IPS-18a (cell line): ENCODE results near the gene CADM1.

Experiments
- H3K27ac ChIP-seq: one replicate; pipeline ENCODE4 v1.5.1; 2013; ENCODE audit warnings: low read length
- H3K27me3 ChIP-seq: one replicate; pipeline ENCODE4 v1.6.1; 2013; ENCODE audit warnings: mild to moderate bottlenecking, low read length; ENCODE audit not compliant: control insufficient read depth, insufficient read depth
- H3K36me3 ChIP-seq: one replicate; pipeline ENCODE4 v1.6.1; 2013; ENCODE audit warnings: low read depth, low read length; ENCODE audit not compliant: control insufficient read depth
- H3K4me1 ChIP-seq: one replicate; pipeline ENCODE4 v1.6.1; 2013; ENCODE audit warnings: low read depth, low read length; ENCODE audit not compliant: control insufficient read depth
- H3K4me3 ChIP-seq: one replicate; pipeline ENCODE4 v1.5.1; 2013; ENCODE audit warnings: low read length
- H3K9ac ChIP-seq: one replicate; pipeline ENCODE4 v1.6.1; 2013; ENCODE audit warnings: mild to moderate bottlenecking, low read length, moderate library complexity
- H3K9me3 ChIP-seq: one replicate; pipeline ENCODE4 v1.6.1; 2013; ENCODE audit warnings: low read depth, low read length; ENCODE audit not compliant: control insufficient read depth

The CADM1 gene

GRCh38 chr11:115145324-115145723 is 358.9 kb downstream of the CADM1 start:
- Histone ChIP-seq H3K27ac (no peak overlapping the region), H3K27me3 (no peaks in the 10 kb centered on the region), H3K9ac (no peak overlapping the region), H3K4me3 (no peak overlapping the region), H3K9me3 (no peaks in the 10 kb centered on the region), H3K4me1 (no peaks in the 10 kb centered on the region), H3K36me3 (no peaks in the 10 kb centered on the region)

DNA sequence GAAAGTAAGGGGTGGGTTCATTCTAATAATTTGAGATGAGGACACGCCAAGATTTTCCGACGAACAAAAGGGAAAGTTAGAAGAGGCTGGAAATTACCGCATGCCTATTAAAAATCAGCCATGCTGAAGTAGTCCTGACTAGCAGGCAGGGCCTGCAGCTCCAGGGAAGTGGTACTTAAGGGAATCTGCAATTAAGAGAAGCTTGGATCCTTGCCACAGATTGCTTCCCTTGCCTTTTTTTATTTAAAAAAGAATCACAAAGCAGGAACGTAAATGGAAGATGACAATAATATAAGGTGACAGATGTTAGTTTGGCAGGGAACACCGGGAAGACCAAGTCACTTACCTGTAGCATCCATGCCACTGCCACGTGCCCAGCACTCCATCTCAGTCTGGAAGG is 359.3 kb downstream of the CADM1 start:
- Histone ChIP-seq H3K4me1 (no peaks in the 10 kb centered on the region), H3K9me3 (no peaks in the 10 kb centered on the region), H3K4me3 (no peak overlapping the region), H3K9ac (no peak overlapping the region), H3K27ac (no peak overlapping the region), H3K27me3 (no peaks in the 10 kb centered on the region), H3K36me3 (no peaks in the 10 kb centered on the region)

- H3K9me3 ChIP-seq = no peaks in the 10 kb centered on the region
- H3K4me3 ChIP-seq = no peak overlapping the region
- H3K27ac ChIP-seq = no peak overlapping the region
- no peaks in the 10 kb centered on the region for H3K36me3 ChIP-seq
- no peaks in the 10 kb centered on the region for H3K27me3 ChIP-seq
- H3K9ac ChIP-seq = no peak overlapping the region
- no peaks in the 10 kb centered on the region for H3K4me1 ChIP-seq
Observed at GRCh38 chr11:115144014-115144413, 360.2 kb downstream of the CADM1 start.

- H3K27me3 ChIP-seq = no peaks in the 10 kb centered on the region
- H3K4me1 ChIP-seq = no peaks in the 10 kb centered on the region
- no peak overlapping the region for H3K27ac ChIP-seq
- H3K4me3 ChIP-seq = no peak overlapping the region
- no peaks in the 10 kb centered on the region for H3K9me3 ChIP-seq
- no peak overlapping the region for H3K9ac ChIP-seq
- H3K36me3 ChIP-seq = no peaks in the 10 kb centered on the region
Observed at GRCh38 chr11:115141231-115142114, 362.7 kb downstream of the CADM1 start.

GRCh38 chr11:115135936-115136335 is 368.3 kb downstream of the CADM1 start:
- Histone ChIP-seq H3K9ac (no peak overlapping the region), H3K27ac (no peak overlapping the region), H3K4me3 (no peak overlapping the region), H3K4me1 (no peaks in the 10 kb centered on the region), H3K27me3 (no peaks in the 10 kb centered on the region), H3K36me3 (no peaks in the 10 kb centered on the region), H3K9me3 (no peaks in the 10 kb centered on the region)

DNA sequence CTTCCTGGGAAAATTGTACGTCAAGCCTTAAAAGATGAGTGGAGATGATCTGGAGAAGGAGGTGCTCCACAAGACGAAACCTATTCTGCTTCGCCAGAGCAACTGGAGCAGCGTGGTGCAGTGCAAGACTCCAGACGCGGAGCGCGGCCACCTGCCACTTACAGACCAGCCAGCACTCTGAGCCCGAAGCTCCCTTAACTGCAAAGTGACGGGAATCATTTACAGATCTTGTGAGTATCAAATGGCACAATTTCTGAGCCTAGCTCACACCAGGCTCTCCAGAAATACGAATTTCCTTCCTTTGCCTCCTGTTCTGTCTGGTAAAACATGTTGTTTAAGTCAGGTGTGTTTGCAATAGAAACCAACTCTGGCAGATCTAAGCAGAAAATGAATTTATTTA is 369.3 kb downstream of the CADM1 start:
- Histone ChIP-seq H3K4me1 (no peaks in the 10 kb centered on the region), H3K36me3 (no peaks in the 10 kb centered on the region), H3K27me3 (no peaks in the 10 kb centered on the region), H3K9ac (no peak overlapping the region), H3K9me3 (no peaks in the 10 kb centered on the region), H3K27ac (no peak overlapping the region), H3K4me3 (no peak overlapping the region)

DNA sequence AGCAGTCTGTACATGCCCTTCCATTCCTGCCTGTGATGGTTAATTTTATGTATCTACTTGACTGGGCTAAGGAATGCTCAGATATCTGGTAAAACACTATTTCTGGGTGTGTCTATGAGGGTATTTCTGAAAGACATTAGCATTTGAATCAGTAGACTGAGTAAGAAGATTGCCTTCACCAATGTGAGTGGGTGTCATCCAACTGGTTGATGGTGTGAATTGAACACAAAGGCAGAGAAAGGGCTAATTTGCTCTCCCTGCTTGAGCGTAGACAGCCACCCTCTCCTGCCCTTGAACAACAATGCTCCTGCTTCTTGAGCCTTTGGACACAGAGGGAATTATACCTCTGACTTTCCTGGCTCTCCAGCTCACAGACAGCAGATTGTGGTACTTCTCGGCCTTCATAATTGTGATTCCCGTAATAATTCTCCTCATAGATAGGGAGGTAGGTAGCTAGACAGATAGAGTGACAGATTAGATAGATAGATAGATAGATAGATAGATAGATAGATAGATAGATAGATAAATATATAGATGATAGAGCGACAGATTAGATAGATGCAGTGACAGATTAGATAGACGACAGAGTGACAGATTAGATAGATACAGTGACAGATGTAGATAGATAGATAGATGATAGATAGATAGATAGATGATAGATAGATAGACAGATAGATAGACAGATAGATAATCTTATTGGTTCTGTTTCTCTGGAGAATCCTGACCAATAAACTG is 370.6 kb downstream of the CADM1 start:
- Histone ChIP-seq H3K27ac (no peak overlapping the region), H3K27me3 (no peaks in the 10 kb centered on the region), H3K9me3 (no peaks in the 10 kb centered on the region), H3K9ac (no peak overlapping the region), H3K4me3 (no peak overlapping the region), H3K4me1 (no peaks in the 10 kb centered on the region), H3K36me3 (no peaks in the 10 kb centered on the region)

- Histone ChIP-seq H3K4me3 (no peak overlapping the region), H3K27ac (no peak overlapping the region), H3K9me3 (no peaks in the 10 kb centered on the region), H3K4me1 (no peaks in the 10 kb centered on the region), H3K27me3 (no peaks in the 10 kb centered on the region), H3K36me3 (no peaks in the 10 kb centered on the region), H3K9ac (no peak overlapping the region)
Observed at GRCh38 chr11:115132436-115133228, 371.6 kb downstream of the CADM1 start.

DNA sequence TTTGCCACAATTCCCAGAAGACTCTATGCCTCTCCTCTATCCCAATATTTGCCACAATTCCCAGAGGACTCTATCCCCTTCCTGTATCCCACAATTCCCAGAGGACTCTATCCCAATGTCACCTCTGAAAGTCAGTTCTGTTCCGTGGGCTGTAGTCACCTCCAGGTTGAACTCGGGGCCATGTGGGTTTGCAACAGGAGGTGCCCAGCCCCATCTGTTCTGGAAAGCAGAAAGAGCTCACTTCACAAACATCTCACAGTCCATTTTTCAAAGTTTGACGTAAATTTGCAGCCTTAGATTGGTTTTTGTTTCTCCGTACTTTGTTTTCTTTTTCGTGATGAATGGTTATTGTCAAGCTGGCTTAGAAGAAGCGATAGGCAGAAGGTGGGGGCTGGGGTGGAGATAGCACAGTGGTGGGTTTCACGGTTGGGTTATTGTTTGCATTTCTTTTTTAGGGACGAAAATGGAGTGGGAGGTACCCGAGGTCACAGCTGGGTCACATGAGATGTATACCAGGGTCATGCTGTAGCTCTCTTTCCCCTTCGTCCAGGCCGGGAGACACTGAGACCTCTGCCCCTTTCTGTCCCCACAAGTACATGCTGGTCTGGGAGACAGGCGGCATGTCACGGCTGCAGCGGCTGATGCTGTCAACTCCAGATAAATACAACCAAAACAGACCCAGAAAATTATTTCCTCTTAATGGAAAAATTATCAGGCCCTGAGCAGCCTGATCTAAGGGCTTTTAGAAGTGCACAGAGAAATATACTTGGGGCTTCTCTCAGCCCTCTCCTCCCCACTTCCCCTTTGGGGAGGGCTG is 374.5 kb downstream of the CADM1 start:
- Histone ChIP-seq H3K9me3 (no peaks in the 10 kb centered on the region), H3K4me1 (peaks cover 3% of the 10 kb centered on the region), H3K27ac (no peak overlapping the region), H3K27me3 (no peaks in the 10 kb centered on the region), H3K4me3 (no peak overlapping the region), H3K9ac (no peak overlapping the region), H3K36me3 (no peaks in the 10 kb centered on the region)

GRCh38 chr11:115128226-115128625 is 376.0 kb downstream of the CADM1 start:
- Histone ChIP-seq H3K27ac (no peak overlapping the region), H3K9ac (no peak overlapping the region), H3K4me3 (no peak overlapping the region), H3K36me3 (no peaks in the 10 kb centered on the region), H3K27me3 (no peaks in the 10 kb centered on the region), H3K4me1 (peaks cover 5% of the 10 kb centered on the region), H3K9me3 (no peaks in the 10 kb centered on the region)

GRCh38 chr11:115127790-115128189 is 376.4 kb downstream of the CADM1 start:
- peaks cover 5% of the 10 kb centered on the region for H3K4me1 ChIP-seq
- no peaks in the 10 kb centered on the region for H3K9me3 ChIP-seq
- H3K27ac ChIP-seq = no peak overlapping the region
- no peak overlapping the region for H3K9ac ChIP-seq
- no peaks in the 10 kb centered on the region for H3K27me3 ChIP-seq
- H3K36me3 ChIP-seq = no peaks in the 10 kb centered on the region
- no peak overlapping the region for H3K4me3 ChIP-seq
